ENCODE results near the gene EML6. TPM values are rescaled to one million over a fixed set of nuclear protein-coding genes. Genes with fewer than 3 reads are reported as not detected.

Gene EML6
- total and polyA plus RNA-seq, 10 of the 15 experiments (the other 5 are each of a cell fraction or from before 2014, with no cell fraction given) = 0.09 to 0.67 (median 0.21) TPM

GRCh38 chr2:54918647-54919280 is 195.3 kb downstream of the EML6 start:
- no peak for DNase-seq (ENCODE audit: low read depth, low spot score)
- H3K36me3 ChIP-seq (ENCODE audit: control insufficient read depth in 2 of 2, insufficient read depth in 2 of 2, low read length in 1 of 2) = no peaks in the 10 kb centered on the region
- no peaks in the 10 kb centered on the region for H3K27me3 ChIP-seq (replicated peaks in 1 of 2; ENCODE audit: control insufficient read depth in 2 of 2, insufficient read depth in 2 of 2, low read length in 1 of 2)
- no peak overlapping the region for H3K27ac ChIP-seq (ENCODE audit: control insufficient read depth, insufficient read depth)
- no peaks in the 10 kb centered on the region for H3K79me2 ChIP-seq (ENCODE audit: control insufficient read depth, insufficient read depth, low read length)
- in situ Hi-C loops (cut with MboI) (no loop called here), intact Hi-C loops (cut with micrococcal nuclease; ENCODE audit: unreplicated experiment) (no loop called here)
- FAIRE-seq = no peak
- no peaks in the 10 kb centered on the region for H3K4me1 ChIP-seq (ENCODE audit: control insufficient read depth, insufficient read depth, low read length)
- ChIA-PET POLR2A (interaction anchor here (0.5 kb wide), 1 partner anchor 968 kb away, joined by 4 read pairs; no protein-coding TSS in a partner anchor), CTCF (no interaction called here), SMC1A (ENCODE audit: uncharacterized antibody, unreplicated experiment) (interaction anchor here (1.5 kb wide), 1 partner anchor 11 kb away, joined by 4 read pairs; no protein-coding TSS in a partner anchor), RAD21 (ENCODE audit: unreplicated experiment) (no interaction called here)
- no peaks in the 10 kb centered on the region; the same call in 2 of the 3 replicates for H3K9me3 ChIP-seq (replicated peaks; ENCODE audit: control insufficient read depth, insufficient read depth, low read length)
- H3K4me2 ChIP-seq (ENCODE audit: control insufficient read depth, insufficient read depth) = no peak overlapping the region
- ATAC-seq = no peak
- H3K4me3 ChIP-seq = no peak overlapping the region
- no peak overlapping the region for H3K9ac ChIP-seq (ENCODE audit: control insufficient read depth, insufficient read depth, low read length)
- BruUV-seq (replicated peaks) = no TSS peak
- H4K20me1 ChIP-seq (ENCODE audit: control insufficient read depth, insufficient read depth) = no peaks in the 10 kb centered on the region
- WGBS (ENCODE audit: insufficient coverage, insufficient replicate concordance, low lambda C conversion rate, missing lambda C conversion rate) = 46% methylated on average over 7 of the region's 7 CpGs
- no peak overlapping the region for H2AFZ ChIP-seq (ENCODE audit: control insufficient read depth, low read depth, low read length)
- peak; percentile 38; the same call in 1 of the 2 replicates for TF ChIP-seq MTA2 (IDR thresholded peaks at IDR 0.05; ENCODE audit: low read depth)
- no peak for TF ChIP-seq ATF3 (IDR thresholded peaks at IDR 0.05; ENCODE audit: borderline replicate concordance, extremely low read depth, low read depth, low read length)
- no peak for TF ChIP-seq RELA (IDR thresholded peaks at IDR 0.05; ENCODE audit: borderline replicate concordance, partially characterized antibody)
- TF ChIP-seq ATF2 (IDR thresholded peaks at IDR 0.05; ENCODE audit: low read length) = no peak
- TF ChIP-seq SRF (IDR thresholded peaks at IDR 0.05; ENCODE audit: low read depth in 2 of 2, low read length in 2 of 2) = no peak
- TF ChIP-seq NR2C1 (IDR thresholded peaks at IDR 0.05) = no peak
- TF ChIP-seq, protein P1, sequence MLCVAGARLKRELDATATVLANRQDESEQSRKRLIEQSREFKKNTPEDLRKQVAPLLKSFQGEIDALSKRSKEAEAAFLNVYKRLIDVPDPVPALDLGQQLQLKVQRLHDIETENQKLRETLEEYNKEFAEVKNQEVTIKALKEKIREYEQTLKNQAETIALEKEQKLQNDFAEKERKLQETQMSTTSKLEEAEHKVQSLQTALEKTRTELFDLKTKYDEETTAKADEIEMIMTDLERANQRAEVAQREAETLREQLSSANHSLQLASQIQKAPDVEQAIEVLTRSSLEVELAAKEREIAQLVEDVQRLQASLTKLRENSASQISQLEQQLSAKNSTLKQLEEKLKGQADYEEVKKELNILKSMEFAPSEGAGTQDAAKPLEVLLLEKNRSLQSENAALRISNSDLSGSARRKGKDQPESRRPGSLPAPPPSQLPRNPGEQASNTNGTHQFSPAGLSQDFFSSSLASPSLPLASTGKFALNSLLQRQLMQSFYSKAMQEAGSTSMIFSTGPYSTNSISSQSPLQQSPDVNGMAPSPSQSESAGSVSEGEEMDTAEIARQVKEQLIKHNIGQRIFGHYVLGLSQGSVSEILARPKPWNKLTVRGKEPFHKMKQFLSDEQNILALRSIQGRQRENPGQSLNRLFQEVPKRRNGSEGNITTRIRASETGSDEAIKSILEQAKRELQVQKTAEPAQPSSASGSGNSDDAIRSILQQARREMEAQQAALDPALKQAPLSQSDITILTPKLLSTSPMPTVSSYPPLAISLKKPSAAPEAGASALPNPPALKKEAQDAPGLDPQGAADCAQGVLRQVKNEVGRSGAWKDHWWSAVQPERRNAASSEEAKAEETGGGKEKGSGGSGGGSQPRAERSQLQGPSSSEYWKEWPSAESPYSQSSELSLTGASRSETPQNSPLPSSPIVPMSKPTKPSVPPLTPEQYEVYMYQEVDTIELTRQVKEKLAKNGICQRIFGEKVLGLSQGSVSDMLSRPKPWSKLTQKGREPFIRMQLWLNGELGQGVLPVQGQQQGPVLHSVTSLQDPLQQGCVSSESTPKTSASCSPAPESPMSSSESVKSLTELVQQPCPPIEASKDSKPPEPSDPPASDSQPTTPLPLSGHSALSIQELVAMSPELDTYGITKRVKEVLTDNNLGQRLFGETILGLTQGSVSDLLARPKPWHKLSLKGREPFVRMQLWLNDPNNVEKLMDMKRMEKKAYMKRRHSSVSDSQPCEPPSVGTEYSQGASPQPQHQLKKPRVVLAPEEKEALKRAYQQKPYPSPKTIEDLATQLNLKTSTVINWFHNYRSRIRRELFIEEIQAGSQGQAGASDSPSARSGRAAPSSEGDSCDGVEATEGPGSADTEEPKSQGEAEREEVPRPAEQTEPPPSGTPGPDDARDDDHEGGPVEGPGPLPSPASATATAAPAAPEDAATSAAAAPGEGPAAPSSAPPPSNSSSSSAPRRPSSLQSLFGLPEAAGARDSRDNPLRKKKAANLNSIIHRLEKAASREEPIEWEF (IDR thresholded peaks at IDR 0.05; ENCODE audit: insufficient replicate concordance, low read depth, low read length) = no peak
- peak; percentile 75 for TF ChIP-seq RUNX3 (IDR thresholded peaks at IDR 0.05; ENCODE audit: low read length)
- TF ChIP-seq STAT1 (conservative IDR thresholded peaks at IDR 0.05) = no peak
- TF ChIP-seq, protein P2, sequence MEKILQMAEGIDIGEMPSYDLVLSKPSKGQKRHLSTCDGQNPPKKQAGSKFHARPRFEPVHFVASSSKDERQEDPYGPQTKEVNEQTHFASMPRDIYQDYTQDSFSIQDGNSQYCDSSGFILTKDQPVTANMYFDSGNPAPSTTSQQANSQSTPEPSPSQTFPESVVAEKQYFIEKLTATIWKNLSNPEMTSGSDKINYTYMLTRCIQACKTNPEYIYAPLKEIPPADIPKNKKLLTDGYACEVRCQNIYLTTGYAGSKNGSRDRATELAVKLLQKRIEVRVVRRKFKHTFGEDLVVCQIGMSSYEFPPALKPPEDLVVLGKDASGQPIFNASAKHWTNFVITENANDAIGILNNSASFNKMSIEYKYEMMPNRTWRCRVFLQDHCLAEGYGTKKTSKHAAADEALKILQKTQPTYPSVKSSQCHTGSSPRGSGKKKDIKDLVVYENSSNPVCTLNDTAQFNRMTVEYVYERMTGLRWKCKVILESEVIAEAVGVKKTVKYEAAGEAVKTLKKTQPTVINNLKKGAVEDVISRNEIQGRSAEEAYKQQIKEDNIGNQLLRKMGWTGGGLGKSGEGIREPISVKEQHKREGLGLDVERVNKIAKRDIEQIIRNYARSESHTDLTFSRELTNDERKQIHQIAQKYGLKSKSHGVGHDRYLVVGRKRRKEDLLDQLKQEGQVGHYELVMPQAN (conservative IDR thresholded peaks at IDR 0.05) = no peak
- peak; percentile 46 to 76; a peak in 2 of 4 replicates for TF ChIP-seq IKZF2 (IDR thresholded peaks at IDR 0.05)
- TF ChIP-seq RAD21 (IDR thresholded peaks at IDR 0.05; ENCODE audit: insufficient read depth, low read depth, low read length) = no peak
- TF ChIP-seq PBX3 (IDR thresholded peaks at IDR 0.05; ENCODE audit: insufficient replicate concordance, low read depth, low read length) = no peak

Measured in GM12878 (cell line).